HFF-Myc (cell line): Measurements from ENCODE around the gene HCN4.

ENCODE experiments used
- DNase-seq: peaks from one replicate; pipeline ENCODE4 v3.0.0-alpha.2; 2011; ENCODE audit warnings: low read depth; ENCODE audit errors: extremely low read depth
- H3K4me3 ChIP-seq: replicated peaks from 2 replicates; pipeline ENCODE4 v1.5.1; 2011; ENCODE audit warnings: low read depth, mild to moderate bottlenecking, control low read depth, low read length
- TF ChIP-seq, protein P1 (sequence below): IDR thresholded peaks from 2 replicates; pipeline ENCODE4 v1.5.1; 2012; ENCODE audit warnings: mild to moderate bottlenecking, low read depth, low read length, control low read depth; ENCODE audit errors: missing control alignments

HCN4 gene

DNA sequence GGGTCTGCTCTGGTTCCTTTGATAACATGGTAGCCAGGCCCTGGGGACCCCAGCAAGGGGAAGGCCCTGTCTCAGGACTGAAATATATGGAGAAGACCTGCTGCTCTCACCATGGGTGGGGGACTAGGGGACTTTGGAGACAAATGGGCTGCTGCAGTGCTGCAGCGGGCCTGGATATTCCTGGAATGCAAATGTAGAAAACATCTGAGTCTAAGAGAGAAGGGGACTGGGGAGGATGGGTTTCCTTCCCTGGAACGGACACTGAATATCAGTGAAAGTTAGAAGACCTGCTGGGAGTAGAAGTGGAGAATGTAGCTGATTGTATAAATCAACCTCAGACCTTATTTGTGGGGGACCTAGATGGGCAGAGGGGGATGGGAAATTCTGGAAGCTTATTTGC, 3.1 kb upstream of the HCN4 start:
- TF ChIP-seq, protein P1, sequence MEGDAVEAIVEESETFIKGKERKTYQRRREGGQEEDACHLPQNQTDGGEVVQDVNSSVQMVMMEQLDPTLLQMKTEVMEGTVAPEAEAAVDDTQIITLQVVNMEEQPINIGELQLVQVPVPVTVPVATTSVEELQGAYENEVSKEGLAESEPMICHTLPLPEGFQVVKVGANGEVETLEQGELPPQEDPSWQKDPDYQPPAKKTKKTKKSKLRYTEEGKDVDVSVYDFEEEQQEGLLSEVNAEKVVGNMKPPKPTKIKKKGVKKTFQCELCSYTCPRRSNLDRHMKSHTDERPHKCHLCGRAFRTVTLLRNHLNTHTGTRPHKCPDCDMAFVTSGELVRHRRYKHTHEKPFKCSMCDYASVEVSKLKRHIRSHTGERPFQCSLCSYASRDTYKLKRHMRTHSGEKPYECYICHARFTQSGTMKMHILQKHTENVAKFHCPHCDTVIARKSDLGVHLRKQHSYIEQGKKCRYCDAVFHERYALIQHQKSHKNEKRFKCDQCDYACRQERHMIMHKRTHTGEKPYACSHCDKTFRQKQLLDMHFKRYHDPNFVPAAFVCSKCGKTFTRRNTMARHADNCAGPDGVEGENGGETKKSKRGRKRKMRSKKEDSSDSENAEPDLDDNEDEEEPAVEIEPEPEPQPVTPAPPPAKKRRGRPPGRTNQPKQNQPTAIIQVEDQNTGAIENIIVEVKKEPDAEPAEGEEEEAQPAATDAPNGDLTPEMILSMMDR = no peak
- no peak overlapping the region for H3K4me3 ChIP-seq
- DNase-seq = no peak

DNA sequence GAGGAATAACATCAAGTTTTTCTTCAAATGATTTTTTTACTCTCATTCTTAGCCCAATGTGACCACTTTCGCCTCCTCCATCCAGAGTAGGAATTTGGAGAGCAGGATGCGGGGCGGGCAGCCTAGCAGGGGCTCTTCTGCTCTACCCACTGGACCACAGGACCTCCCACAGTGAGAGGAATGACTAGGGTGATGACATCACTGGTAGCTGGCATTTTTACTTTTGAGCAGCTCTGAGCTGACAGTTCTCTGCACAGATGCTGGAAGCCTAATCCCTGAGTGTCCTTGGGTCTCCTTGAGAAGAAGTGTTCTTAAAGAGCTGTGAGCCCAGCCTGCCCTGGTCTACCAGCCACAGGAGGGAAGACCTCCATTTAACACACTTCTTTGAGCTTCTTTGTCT, 1.4 kb upstream of the HCN4 start:
- no peak for DNase-seq
- no peak overlapping the region for H3K4me3 ChIP-seq
- TF ChIP-seq, protein P1 = no peak

DNA sequence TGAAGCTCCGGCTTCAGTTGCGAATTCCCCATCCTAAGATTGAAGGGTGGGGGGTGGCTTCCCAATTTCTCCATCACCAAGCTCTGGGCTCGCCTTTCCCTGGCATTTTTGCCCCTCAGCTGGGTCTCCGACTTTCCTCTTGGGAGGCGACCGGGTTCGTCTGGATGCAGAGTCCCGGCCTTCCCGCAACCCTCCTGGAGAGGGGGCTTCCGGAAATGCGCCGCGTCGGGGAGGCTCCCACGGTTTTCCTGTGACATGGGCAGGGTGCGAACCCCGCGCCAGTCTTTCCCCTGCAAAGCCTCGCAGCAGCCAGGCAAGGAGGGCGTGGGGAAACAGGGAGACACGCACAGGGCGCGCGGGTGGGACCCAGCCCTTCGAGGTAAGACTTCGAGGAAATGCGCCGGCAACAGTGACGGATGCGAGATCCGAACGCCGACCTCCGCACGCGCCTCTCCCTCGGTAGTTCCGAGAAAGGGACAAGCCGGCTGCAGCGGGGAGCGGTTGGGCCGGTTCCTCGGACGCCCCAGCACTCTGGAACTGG, 466 bp upstream of the HCN4 start:
- TF ChIP-seq, protein P1 = no peak
- H3K4me3 ChIP-seq = no peak overlapping the region
- no peak for DNase-seq

DNA sequence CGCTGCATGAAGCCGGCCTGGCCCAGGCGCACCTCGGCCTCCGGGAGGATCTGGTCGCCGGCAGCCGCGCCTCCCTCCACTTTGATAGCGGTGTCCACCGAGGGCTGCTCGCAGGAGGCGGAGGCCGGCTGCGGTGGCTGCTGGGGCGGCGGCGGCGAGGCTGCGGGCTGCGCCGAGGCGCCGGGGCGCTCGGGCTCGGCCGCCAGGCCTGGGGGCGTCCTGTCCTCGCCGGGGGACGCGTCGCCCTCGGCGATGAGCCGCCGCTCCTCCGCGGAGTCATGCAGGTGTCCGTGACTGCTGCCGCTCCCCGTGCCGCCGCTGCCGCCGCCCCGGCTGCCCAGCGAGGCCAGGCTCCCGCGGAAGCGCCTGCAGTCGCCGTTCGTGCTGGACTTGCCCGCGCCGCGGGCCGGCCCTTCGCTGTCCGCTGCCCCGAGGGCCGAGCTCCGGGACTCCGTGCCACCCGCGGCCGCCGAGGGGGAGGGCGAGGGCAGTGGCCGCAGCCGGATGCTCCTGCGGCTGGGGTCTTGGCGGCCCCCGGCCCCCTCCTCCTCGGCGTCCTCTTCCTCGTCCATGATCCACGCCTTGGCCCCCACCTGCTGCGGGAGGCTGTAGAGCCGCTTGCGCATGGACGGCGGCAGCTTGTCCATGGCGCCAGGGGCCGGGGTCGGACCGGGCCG, 996 bp downstream of the HCN4 start:
- TF ChIP-seq, protein P1 = no peak
- DNase-seq = no peak
- H3K4me3 ChIP-seq = no peak overlapping the region

DNA sequence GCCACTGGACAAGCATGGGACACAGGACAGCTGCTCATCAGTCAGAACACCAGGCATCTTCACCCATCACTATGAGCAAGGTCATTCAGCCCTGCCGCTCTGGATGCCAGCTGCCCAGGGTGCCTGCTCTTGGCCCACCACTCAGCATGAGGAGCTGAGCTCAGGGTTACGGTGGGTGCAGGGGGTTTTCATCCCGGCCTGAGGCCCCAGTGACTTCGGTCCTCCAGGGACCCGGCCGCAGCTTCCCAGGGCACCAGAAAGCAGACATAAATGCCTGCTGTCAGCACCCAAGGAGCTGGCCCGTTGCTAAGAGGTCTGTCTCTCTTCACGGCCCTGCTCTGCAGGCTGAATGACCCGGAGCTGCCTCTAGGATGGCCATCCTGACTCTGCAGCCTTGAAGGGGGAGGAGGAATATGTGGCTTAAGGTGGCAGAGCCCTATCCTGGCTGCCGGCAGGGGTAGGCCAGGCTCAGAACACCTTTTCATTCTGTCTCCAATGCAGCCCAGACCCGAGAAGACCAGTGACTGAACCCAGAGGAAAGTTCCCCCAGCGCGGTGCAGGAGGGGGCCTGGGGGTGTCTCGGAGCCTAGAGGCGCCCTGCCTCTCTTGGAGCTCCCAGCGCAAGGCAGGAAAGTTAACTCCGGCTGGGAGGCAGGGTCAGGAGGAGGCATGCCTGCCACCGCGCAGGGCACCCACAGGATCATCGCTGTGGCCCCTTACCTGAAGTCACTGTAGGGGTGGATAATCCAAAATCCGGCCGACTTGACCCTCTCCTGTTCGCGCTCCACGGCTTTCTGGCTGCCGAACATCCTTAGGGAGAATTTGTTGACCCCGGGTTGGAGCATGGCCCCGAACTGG, 1.8 kb downstream of the HCN4 start:
- no peak overlapping the region for H3K4me3 ChIP-seq
- TF ChIP-seq, protein P1 = no peak
- DNase-seq = no peak

DNA sequence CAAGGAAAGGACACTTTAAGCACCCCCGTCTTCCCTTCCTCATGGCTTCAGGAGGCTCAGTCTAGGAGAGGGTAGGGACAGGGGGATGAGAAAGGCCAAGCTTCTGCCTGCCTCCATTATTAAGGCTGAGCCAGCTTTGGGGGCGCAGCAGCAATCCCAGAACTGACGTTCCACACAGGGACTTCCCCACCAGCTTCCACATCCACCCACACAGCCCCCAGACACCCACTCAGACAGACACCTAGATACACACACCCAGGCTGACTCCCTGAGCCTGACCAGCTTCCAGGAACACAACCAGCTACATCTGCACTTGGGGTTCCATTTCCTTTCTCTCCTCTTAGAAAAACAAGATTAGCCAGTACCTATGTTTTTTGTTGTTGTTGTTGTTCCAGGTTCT, 4.7 kb downstream of the HCN4 start:
- H3K4me3 ChIP-seq = no peak overlapping the region
- DNase-seq = no peak
- TF ChIP-seq, protein P1 = no peak
